Pancreas (tissue), 10 donors: Measurements from ENCODE around the gene LCN12. TPM values are rescaled to one million over a fixed set of nuclear protein-coding genes. Genes with fewer than 3 reads are reported as not detected.

Experiments
- ATAC-seq, 4 donors: fragments of 200-7000 bp; cut with Tn5 transposase; one replicate each; pipeline versions ENCODE4 v1.8.0 to v1.9.1; 2020; ENCODE audit warnings: mild to moderate bottlenecking in 4 of 4, moderate library complexity in 4 of 4
- DNase-seq, 6 donors: peaks; one replicate each; pipeline ENCODE4 v3.0.0-alpha.2; 2020
- FAIRE-seq: peaks from 2 replicates; lab custom pipeline; 2012; peaks lifted over from hg19 to GRCh38; lab: Jason Lieb, UNC
- H3K27ac ChIP-seq, 4 donors: fragments of 200-600 bp; sonication (generic); 1 replicate in 3 of 4; 2 replicates in 1 of 4; pipeline versions ENCODE4 v1.5.0 to v1.8.0; 2020
- H3K27me3 ChIP-seq, 4 donors: fragments of 200-600 bp; one replicate each; pipeline ENCODE4 v1.8.0; 2021
- H3K36me3 ChIP-seq, 3 donors: fragments of 200-600 bp; sonication (generic) in 1 of 3; one replicate each; pipeline versions ENCODE4 v1.5.0 to v1.8.0; 2020 to 2021
- H3K4me1 ChIP-seq, 3 donors: fragments of 200-600 bp; one replicate each; pipeline ENCODE4 v1.8.0; 2021
- H3K4me3 ChIP-seq, 4 donors: fragments of 200-600 bp; sonication (generic) in 2 of 4; one replicate each; pipeline versions ENCODE4 v1.5.0 to v1.8.0; 2020 to 2021
- H3K9me3 ChIP-seq, 4 donors: fragments of 200-600 bp; one replicate each; pipeline ENCODE4 v1.8.0; 2021
- CTCF ChIP-seq, 4 donors: fragments of 200-600 bp; sonication (generic) in 3 of 4; IDR thresholded peaks; one replicate each; pipeline versions ENCODE4 v1.5.0 to v1.8.0; 2021; ENCODE audit warnings: antibody characterized with exemption in 4 of 4
- WGBS, 2 donors: extraction: QIAGEN DNeasy Blood & Tissue Kit; methylation state at CpG; one replicate each; pipeline ENCODE4 v1.1.7; 2013; 5-methylcytosine and 5-hydroxymethylcytosine counted together
- intact Hi-C, 3 donors: fragments of 100-400 bp; cut with DNase I; formaldehyde crosslinking; loops; one replicate each; pipeline versions ENCODE4 v1.11.1 to v1.14.2; 2022
- polyA plus RNA-seq, 2 donors: library from polyadenylated mRNA; stranded (reverse); fragments of 200-250 nt; gene quantifications; one replicate each; pipeline ENCODE4 v1.2.3, GENCODE V29; 2013
- total RNA-seq, 6 donors: library from RNA; stranded (reverse); fragmentation: NEBNext Ultra II Directional in 4 of 6; extraction: Animal tissue kit (Norgen Biotek cat#: 25700) in 4 of 6; gene quantifications; one replicate each; pipeline versions ENCODE4 v1.2.1 to v1.2.4, GENCODE V29; 2021 to 2023
- donor health status: healthy with polysubstance abuse.
- donor health status: DM: no; HTN: no; CAD: no; lungs with moderate emphysema.
- donor health status: DM: no; HTN: no; CAD: no.
- donor health status: control.
- donor health status: control.
- donor health status: Bipolar disorder and iron deficiency.
- donor health status: DM: yes; HTN: yes; CAD: no.
- donor health status: DM: no; HTN: no; CAD: no.
- donor health status: DM: no; HTN: no; CAD: no.
- donor health status: DM: yes; HTN: yes; CAD: no.

LCN12 gene
- total and polyA plus RNA-seq, 8 donors = 0.57 to 16.5 (median 3.4) TPM

GRCh38 chr9:136916330-136917184 lies 35.5 kb upstream of the LCN12 start:
- Histone ChIP-seq H3K27ac (no peak overlapping the region), H3K9me3 (no peaks in the 10 kb centered on the region), H3K4me1 (no peaks in the 10 kb centered on the region), H3K4me3 (no peak overlapping the region), H3K27me3 (no peaks in the 10 kb centered on the region), H3K36me3 (peaks cover 0 to 6% (median 6%) of the 10 kb centered on the region in 3 donors)
- intact Hi-C loops = no loop called here
- ATAC-seq (no peak), DNase-seq (peak in 1 of 6 donors; percentile 46), FAIRE-seq (no peak)
- WGBS, 2 donors = 93% methylated on average over 32 of the region's 32 CpGs
- no peak for TF ChIP-seq CTCF (IDR thresholded peaks at IDR 0.05)

GRCh38 chr9:136917902-136918301 lies 34.2 kb upstream of the LCN12 start:
- Histone ChIP-seq H3K36me3 (peaks cover 0 to 6% (median 6%) of the 10 kb centered on the region in 3 donors), H3K4me1 (no peaks in the 10 kb centered on the region), H3K27me3 (no peaks in the 10 kb centered on the region), H3K9me3 (no peaks in the 10 kb centered on the region), H3K27ac (no peak overlapping the region), H3K4me3 (no peak overlapping the region)
- WGBS, 2 donors = 86 to 89% methylated on average over 11 of the region's 11 CpGs
- no peak for FAIRE-seq
- intact Hi-C loops = no loop called here
- DNase-seq = no peak
- TF ChIP-seq CTCF (IDR thresholded peaks at IDR 0.05) = no peak
- no peak for ATAC-seq

GRCh38 chr9:136920069-136920468 lies 32.0 kb upstream of the LCN12 start:
- peak in 1 of 6 donors; percentile 60 for DNase-seq
- Histone ChIP-seq H3K9me3 (no peaks in the 10 kb centered on the region), H3K4me1 (no peaks in the 10 kb centered on the region), H3K4me3 (no peak overlapping the region), H3K27me3 (no peaks in the 10 kb centered on the region), H3K27ac (no peak overlapping the region), H3K36me3 (peaks cover 0 to 6% (median 6%) of the 10 kb centered on the region in 3 donors)
- no peak for TF ChIP-seq CTCF (IDR thresholded peaks at IDR 0.05)
- ATAC-seq = no peak
- FAIRE-seq = no peak
- WGBS, 2 donors = 95% methylated on average over 15 of the region's 15 CpGs
- intact Hi-C loops = no loop called here

GRCh38 chr9:136920734-136921231 lies 31.3 kb upstream of the LCN12 start:
- peak in 1 of 6 donors; percentile 54 for DNase-seq
- Histone ChIP-seq H3K27ac (no peak overlapping the region), H3K36me3 (peaks cover 0 to 10% (median 6%) of the 10 kb centered on the region in 3 donors), H3K27me3 (no peaks in the 10 kb centered on the region), H3K4me1 (no peaks in the 10 kb centered on the region), H3K9me3 (no peaks in the 10 kb centered on the region), H3K4me3 (no peak overlapping the region)
- intact Hi-C loops = no loop called here
- 94% methylated on average over 14 of the region's 14 CpGs for WGBS, 2 donors
- no peak for FAIRE-seq
- no peak for ATAC-seq
- no peak for TF ChIP-seq CTCF (IDR thresholded peaks at IDR 0.05)

- Histone ChIP-seq H3K9me3 (no peaks in the 10 kb centered on the region), H3K36me3 (peaks cover 0 to 13% (median 6%) of the 10 kb centered on the region in 3 donors), H3K4me1 (no peaks in the 10 kb centered on the region), H3K27me3 (no peaks in the 10 kb centered on the region), H3K4me3 (no peak overlapping the region), H3K27ac (no peak overlapping the region)
- FAIRE-seq = no peak
- intact Hi-C loops = no loop called here
- DNase-seq = peak in 1 of 6 donors; percentile 63
- ATAC-seq = no peak
- 90 to 93% methylated on average over 11 of the region's 11 CpGs for WGBS, 2 donors
- TF ChIP-seq CTCF (IDR thresholded peaks at IDR 0.05) = no peak
These were observed 30.8 kb upstream of the LCN12 start for GRCh38 chr9:136921307-136921706.
